ENCODE measurements around the gene NPR1.
"Not testable (repeated sequence)": the region's sequence is repeated elsewhere in the genome, so short reads cannot be mapped to it uniquely, and the experiment has no call there.

Gene NPR1

DNA sequence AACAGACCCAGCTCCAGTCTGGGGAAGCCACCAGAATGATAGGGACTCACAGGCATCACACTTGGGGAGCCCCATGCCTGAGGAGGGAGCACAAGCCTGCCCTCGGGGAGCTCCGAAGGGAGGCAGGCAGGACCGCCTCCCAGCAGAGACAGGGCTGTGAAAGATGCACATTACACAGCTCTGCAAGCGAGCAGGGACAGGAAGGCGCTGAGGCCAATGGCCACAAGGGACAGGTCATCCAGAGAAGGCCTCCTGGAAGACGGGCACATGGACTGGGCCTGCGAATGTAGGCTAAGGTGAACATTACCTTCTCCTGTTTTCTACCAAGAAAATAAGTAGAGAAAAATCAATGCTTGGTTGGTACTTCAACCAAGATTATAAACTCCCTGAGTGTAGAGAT lies 4.2 kb downstream of the NPR1 start:
- DNase-seq (ENCODE audit: low spot score): no peak

DNA sequence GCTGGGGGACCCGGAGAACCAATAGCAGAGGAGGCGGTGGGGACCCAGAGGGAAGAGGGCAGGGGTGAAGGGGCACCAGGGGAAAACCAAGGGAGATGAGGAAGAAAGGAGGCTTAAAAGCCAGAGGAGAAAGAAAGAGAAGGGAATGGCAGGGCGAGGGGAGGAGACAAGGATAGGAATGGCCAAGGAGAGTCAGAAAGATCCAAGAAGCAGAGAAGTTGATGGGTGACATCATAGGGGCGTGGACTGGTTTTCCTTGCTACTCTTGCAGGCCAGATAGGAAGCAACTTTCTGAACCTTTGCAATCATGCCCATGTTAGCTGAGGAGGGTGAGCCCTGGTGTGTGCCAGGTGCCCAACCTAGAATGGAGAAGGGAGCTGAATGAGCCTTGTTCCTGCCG lies 5.4 kb downstream of the NPR1 start:
- DNase-seq (ENCODE audit: low spot score): peak; percentile 63

GRCh38 chr1:153684892-153685291 lies 6.4 kb downstream of the NPR1 start:
- no peak for DNase-seq (ENCODE audit: low spot score)

DNA sequence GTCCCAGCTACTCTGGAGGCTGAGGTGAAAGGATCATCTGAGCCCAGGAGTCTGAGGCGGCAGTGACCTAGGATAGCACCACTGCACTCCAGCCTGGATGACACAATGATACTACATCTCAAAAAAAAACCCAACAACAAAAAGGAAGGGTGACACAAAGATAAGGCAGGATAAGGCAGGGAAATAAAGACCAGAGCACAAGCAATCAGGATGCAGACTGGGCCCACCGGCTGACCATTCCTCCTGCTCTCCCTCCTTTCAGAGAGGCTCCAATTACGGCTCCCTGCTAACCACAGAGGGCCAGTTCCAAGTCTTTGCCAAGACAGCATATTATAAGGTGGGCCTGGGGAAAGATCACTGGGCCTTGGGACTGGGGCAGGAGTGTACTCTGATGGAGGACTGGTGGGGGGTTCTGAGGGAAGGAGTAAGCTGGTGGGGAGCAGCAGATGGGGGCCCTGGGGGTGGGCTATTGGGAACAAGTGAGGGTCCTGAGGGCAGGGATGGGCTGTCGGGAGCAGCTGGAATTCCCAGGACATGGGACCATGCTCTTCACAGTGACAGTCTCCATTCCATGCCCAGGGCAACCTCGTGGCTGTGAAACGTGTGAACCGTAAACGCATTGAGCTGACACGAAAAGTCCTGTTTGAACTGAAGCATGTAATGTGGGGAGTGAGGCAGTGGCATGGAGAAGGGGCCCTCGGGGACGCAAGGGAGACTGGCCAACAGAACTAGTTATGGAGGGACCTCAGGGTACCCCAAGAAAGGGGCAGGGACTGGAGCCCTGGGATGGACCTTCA lies 7.3 kb downstream of the NPR1 start:
- DNase-seq (ENCODE audit: low spot score): no peak

DNA sequence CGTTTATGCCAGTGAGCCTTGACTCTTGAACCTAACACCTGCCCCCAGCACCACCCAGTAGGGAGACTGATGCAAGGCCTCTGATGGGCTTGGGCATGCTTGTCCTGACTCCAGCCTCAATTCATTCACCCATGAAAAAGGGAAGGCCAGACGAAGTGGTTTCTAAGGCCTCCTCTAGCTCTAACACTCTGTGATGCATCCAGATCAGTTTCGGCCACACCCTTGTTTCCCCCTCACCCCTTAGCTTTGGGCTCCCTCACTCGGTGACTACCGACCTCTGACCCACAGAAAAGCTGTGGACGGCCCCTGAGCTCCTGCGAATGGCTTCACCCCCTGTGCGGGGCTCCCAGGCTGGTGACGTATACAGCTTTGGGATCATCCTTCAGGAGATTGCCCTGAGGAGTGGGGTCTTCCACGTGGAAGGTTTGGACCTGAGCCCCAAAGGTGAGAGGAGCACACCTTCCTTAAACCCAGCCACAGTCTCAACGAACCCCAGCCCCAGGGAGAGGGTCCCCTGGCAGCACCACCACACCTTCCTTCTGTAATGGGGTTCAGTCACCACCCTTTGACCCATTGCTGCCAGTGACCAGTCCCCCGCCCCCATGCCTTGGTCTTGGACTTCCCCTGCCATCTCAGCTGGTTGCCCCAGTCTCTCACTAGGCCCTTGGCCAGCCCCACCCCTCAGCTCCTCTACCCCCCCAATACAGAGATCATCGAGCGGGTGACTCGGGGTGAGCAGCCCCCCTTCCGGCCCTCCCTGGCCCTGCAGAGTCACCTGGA lies 9.0 kb downstream of the NPR1 start:
- no peak for DNase-seq (ENCODE audit: low spot score)

DNA sequence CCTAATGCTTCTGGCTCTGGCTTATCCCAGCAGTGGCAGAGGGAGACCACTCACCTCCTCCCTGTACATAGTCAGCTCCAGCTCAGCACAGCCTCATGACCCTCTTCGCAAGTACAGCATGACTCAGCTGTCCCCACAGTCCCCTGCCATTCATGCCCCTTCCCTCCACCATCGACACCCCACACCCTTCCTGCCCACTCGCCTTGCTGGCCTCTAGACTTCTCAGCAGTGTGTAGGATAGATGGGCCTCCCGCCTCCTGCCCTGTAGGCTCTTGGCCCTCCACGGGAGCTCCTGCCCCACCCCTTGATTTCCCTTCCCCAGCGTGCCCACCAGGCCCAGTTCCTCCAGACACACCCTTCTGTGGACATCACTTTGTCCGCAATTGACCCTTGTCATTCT lies 9.8 kb downstream of the NPR1 start:
- DNase-seq (ENCODE audit: low spot score): no peak

GRCh38 chr1:153688736-153689328 lies 10.3 kb downstream of the NPR1 start:
- DNase-seq (ENCODE audit: low spot score): no peak

- DNase-seq (ENCODE audit: low spot score): no peak
Measured at GRCh38 chr1:153693466-153693865, 15.0 kb downstream of the NPR1 start.

- DNase-seq (ENCODE audit: low spot score): no peak
Measured at GRCh38 chr1:153696741-153697140, 18.3 kb downstream of the NPR1 start.

- no peak for DNase-seq (ENCODE audit: low spot score)
Measured at GRCh38 chr1:153697191-153698019, 18.9 kb downstream of the NPR1 start.

GRCh38 chr1:153698020-153698922 lies 19.8 kb downstream of the NPR1 start:
- no peak for DNase-seq (ENCODE audit: low spot score)

- DNase-seq (ENCODE audit: low spot score): peak; percentile 58
Measured at GRCh38 chr1:153698923-153699714, 20.6 kb downstream of the NPR1 start.

DNA sequence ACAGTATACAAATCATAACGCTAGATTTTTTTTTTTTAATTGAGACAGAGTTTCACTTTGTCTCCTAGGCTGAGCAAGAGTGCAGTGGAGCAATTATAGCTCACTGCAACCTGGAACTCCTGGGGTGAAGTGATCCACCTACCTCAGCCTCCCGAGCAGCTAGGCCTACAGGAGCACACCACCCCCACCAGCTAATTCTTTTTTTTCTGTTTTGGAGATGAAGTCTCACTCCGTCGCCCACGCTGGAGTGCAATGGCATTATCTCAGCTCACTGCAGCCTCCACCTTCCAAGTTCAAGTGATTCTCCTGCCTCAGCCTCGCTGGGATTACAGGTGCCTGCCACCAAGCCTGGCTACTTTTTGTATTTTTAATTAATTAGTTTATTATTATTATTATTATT lies 21.3 kb downstream of the NPR1 start:
- no peak for DNase-seq (ENCODE audit: low spot score)

GRCh38 chr1:153705484-153705883 lies 27.0 kb downstream of the NPR1 start:
- DNase-seq (ENCODE audit: low spot score): no peak

- DNase-seq (ENCODE audit: low spot score): no peak
Measured at GRCh38 chr1:153711026-153711425, 32.5 kb downstream of the NPR1 start.

DNA sequence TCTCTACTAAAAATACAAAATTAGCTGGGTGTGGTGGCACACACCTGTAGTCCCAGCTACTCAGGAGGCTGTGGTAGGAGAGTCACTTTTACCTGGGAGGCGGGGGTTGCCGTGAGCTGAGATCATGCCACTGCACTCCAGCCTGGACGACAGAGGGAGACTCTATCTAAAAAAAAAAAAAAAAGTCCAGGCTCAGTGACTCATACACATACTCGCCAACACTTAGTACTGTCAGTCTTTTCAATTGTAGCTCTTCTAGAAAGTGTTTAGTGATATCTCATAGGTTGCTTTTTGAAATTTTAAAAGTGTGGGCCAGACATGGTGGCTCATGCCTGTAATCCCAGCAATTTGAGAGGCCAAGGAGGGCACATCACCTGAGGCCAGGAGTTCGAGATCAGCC lies 37.7 kb downstream of the NPR1 start:
- DNase-seq (ENCODE audit: low spot score): not testable (repeated sequence)

GRCh38 chr1:153717330-153717729 lies 38.8 kb downstream of the NPR1 start:
- no peak for DNase-seq (ENCODE audit: low spot score)

DNA sequence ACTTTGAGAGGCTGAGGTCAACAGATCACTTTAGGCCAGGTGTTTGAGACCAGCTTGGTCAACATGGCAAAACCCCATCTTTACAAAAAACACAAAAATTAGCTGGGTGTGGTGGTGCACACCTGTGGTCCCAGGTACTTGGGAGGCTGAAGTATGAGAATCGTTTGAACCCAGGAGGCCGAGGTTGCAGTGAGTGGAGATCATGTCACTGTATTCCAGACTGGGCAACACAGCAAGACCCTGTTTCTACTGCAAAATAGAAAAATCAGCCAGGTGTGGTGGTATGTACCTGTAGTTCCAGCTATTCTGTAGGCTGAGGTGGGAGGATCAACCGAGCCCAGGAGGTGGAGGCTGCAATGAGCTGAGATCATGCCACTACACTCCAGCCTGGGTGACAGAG lies 45.2 kb downstream of the NPR1 start:
- no peak for DNase-seq (ENCODE audit: low spot score)

DNA sequence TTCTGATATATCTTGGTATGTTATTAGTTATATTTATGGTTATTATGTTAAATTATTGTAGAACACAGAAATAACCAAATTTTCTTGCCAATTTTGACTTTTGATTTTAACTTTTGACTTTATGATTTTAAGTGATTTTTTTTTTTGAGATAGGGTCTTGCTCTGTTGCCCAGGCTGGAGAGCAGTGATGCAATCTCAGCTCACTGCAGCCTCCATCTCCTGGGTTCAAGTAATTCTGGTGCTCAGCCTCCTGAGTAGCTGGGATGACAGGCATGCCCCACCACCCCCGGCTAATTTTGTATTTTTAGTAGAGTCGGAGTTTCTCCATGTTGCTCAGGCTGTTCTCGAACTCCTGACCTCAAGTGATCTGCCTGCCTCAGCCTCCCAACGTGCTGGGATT lies 46.1 kb downstream of the NPR1 start:
- not testable (repeated sequence) for DNase-seq (ENCODE audit: low spot score)

Measured in AG08396 (cell line).